ENCODE results near the gene FREM2.

DNA sequence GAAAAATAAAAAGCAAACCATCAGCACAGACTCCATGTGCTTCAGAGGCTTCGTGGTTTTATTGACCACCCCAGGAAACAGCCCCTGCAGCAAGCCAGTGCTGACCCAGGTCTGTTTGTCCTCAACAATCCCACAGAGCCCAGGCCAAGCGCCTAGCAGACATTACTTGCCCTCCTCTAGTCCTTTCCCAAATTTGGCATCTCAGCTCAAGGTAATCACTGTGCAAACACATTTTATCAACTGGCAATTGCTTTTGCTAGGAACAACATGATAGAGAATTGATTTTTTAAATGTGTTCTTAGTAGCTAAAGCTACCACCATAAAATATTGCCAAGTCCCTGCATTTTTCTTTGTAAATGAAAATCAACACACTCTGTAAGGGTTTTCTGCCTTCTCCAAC lies 182.0 kb downstream of the FREM2 start:
- TF ChIP-seq, protein P1, sequence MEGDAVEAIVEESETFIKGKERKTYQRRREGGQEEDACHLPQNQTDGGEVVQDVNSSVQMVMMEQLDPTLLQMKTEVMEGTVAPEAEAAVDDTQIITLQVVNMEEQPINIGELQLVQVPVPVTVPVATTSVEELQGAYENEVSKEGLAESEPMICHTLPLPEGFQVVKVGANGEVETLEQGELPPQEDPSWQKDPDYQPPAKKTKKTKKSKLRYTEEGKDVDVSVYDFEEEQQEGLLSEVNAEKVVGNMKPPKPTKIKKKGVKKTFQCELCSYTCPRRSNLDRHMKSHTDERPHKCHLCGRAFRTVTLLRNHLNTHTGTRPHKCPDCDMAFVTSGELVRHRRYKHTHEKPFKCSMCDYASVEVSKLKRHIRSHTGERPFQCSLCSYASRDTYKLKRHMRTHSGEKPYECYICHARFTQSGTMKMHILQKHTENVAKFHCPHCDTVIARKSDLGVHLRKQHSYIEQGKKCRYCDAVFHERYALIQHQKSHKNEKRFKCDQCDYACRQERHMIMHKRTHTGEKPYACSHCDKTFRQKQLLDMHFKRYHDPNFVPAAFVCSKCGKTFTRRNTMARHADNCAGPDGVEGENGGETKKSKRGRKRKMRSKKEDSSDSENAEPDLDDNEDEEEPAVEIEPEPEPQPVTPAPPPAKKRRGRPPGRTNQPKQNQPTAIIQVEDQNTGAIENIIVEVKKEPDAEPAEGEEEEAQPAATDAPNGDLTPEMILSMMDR (conservative IDR thresholded peaks at IDR 0.05; ENCODE audit: low read depth in 2 of 2) = no peak
- TF ChIP-seq REST (IDR thresholded peaks at IDR 0.05; ENCODE audit: unreplicated experiment) = no peak
- no peak for TF ChIP-seq EZH2 (IDR thresholded peaks at IDR 0.05; ENCODE audit: low read depth, unreplicated experiment)
- no peak for TF ChIP-seq POLR2AphosphoS5 (IDR thresholded peaks at IDR 0.05; ENCODE audit: low read depth)
- no peak for TF ChIP-seq CREB1 (CRISPR knock-in tag; IDR thresholded peaks at IDR 0.05; ENCODE audit: low read depth)
- TF ChIP-seq EZH2phosphoT487 (IDR thresholded peaks at IDR 0.05; ENCODE audit: unreplicated experiment) = no peak
- no peak for TF ChIP-seq NANOG (IDR thresholded peaks at IDR 0.05; ENCODE audit: borderline replicate concordance)
- no peak for TF ChIP-seq JUNB (IDR thresholded peaks at IDR 0.05; ENCODE audit: unreplicated experiment)
- no peak for TF ChIP-seq ZNF114 (CRISPR knock-in tag; IDR thresholded peaks at IDR 0.05)
- TF ChIP-seq STAT1 (IDR thresholded peaks at IDR 0.05; ENCODE audit: unreplicated experiment) = no peak
- TF ChIP-seq, protein P2, sequence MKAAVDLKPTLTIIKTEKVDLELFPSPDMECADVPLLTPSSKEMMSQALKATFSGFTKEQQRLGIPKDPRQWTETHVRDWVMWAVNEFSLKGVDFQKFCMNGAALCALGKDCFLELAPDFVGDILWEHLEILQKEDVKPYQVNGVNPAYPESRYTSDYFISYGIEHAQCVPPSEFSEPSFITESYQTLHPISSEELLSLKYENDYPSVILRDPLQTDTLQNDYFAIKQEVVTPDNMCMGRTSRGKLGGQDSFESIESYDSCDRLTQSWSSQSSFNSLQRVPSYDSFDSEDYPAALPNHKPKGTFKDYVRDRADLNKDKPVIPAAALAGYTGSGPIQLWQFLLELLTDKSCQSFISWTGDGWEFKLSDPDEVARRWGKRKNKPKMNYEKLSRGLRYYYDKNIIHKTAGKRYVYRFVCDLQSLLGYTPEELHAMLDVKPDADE (IDR thresholded peaks at IDR 0.05) = no peak

All from GM23338 (cell line).